Measurements from ENCODE around the gene SMARCB1. TPM values are rescaled to one million over a fixed set of nuclear protein-coding genes. Genes with fewer than 3 reads are reported as not detected.

The SMARCB1 gene
- total RNA-seq, 4 donors from 2014 or later: 33.7 to 61.3 (median 54.7) TPM

DNA sequence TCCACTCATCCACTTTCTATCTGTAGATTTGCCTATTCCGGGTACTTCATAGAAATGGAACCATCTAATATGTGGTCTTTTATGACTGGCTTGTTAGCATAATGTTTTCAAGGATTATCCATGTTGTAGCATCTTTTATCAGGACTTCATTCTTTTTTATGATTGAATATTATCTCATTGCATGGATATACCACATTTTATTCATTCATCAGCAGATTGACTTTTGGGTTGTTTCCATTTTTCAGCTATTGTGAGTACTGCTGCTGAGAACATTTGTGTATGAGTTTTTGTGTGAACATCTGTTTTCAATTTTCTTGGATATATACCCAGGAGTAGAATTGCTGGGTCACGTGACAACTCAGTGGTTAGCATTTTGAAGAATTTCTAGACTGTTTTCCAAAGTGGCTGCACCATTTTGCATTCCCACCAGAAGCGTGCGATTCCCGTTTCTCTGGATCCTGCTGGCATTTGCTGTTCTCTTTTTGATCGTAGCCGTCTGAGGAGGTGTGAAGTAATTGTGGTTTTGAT is 43.1 kb downstream of the SMARCB1 start:
- peaks cover 0 to 45% (median 16%) of the 10 kb centered on the region in 4 donors for H3K36me3 ChIP-seq
- intact Hi-C loops (cut with DNase I; ENCODE audit: low total_unique reads): no loop called here
- no peak for DNase-seq
- TF ChIP-seq, protein P1, sequence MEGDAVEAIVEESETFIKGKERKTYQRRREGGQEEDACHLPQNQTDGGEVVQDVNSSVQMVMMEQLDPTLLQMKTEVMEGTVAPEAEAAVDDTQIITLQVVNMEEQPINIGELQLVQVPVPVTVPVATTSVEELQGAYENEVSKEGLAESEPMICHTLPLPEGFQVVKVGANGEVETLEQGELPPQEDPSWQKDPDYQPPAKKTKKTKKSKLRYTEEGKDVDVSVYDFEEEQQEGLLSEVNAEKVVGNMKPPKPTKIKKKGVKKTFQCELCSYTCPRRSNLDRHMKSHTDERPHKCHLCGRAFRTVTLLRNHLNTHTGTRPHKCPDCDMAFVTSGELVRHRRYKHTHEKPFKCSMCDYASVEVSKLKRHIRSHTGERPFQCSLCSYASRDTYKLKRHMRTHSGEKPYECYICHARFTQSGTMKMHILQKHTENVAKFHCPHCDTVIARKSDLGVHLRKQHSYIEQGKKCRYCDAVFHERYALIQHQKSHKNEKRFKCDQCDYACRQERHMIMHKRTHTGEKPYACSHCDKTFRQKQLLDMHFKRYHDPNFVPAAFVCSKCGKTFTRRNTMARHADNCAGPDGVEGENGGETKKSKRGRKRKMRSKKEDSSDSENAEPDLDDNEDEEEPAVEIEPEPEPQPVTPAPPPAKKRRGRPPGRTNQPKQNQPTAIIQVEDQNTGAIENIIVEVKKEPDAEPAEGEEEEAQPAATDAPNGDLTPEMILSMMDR (IDR thresholded peaks at IDR 0.05): no peak
- no peak for TF ChIP-seq POLR2AphosphoS5 (IDR thresholded peaks at IDR 0.05)
- TF ChIP-seq EP300 (IDR thresholded peaks at IDR 0.05; ENCODE audit: low read depth): no peak
- no peak for TF ChIP-seq POLR2A (IDR thresholded peaks at IDR 0.05)
- H3K9me3 ChIP-seq: no peaks in the 10 kb centered on the region
- WGBS, 2 donors (ENCODE audit: low coverage in 1 of 2): 75 to 76% methylated on average over 3 to 7 of the region's 7 CpGs
- in situ Hi-C loops (cut with MboI; ENCODE audit: low pct_ligation_motif_present in 1 of 4, low pct_unique_long_range_greater_than_20kb in 1 of 4, low sequenced_read_pairs in 3 of 4): loop anchor here in 1 of 4 donors (25.0 kb wide), 1 partner anchor 293 kb away; no protein-coding TSS in a partner anchor
- H3K27me3 ChIP-seq: no peaks in the 10 kb centered on the region
- H3K4me1 ChIP-seq: no peaks in the 10 kb centered on the region
- H3K27ac ChIP-seq: no peak overlapping the region
- H3K4me3 ChIP-seq: no peak overlapping the region

DNA sequence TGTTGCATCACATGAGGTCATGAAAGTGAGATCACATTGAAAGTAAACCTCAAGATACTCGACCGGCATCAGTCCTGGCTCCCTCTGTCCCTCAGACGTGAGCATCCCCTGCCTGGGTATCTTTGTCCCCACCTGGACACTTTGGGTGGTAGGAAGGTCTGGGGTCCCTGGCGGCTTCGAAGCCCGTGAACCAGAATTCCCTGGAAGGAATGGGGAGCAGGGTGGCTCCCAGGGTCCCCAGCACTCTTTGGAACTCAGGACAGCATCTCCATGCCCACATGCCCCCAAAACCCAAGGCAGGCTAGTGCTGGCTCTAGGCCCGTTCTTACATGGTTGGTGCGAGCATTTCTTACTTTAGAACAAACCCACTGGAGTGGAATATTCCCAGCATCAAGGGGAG is 44.5 kb downstream of the SMARCB1 start:
- DNase-seq: no peak
- peaks cover 0 to 34% (median 12%) of the 10 kb centered on the region in 4 donors for H3K36me3 ChIP-seq

DNA sequence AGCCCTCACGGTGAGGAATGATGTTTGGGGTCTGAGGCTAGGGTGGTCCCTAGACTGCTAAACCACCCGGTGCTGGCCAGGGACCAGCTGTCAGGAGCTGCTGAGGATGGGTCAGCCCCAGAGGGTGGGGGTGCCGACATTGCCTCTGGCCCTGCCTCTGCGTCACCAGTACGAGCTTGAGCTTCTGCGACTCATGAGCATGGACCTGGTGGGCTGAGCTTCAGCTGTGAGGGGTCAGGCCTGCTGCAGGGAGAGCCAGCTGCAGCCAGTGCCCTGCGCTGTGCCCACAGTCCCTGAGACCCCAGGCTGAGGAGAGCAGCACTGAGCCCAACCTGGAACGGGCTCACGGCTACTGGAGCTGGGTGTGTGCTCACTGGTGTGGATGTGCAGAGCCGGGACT is 45.0 kb downstream of the SMARCB1 start:
- TF ChIP-seq, protein P1 (IDR thresholded peaks at IDR 0.05): no peak
- no peak for TF ChIP-seq POLR2A (IDR thresholded peaks at IDR 0.05)
- TF ChIP-seq EP300 (IDR thresholded peaks at IDR 0.05; ENCODE audit: low read depth): no peak
- TF ChIP-seq POLR2AphosphoS5 (IDR thresholded peaks at IDR 0.05): no peak
- Histone ChIP-seq H3K9me3 (no peaks in the 10 kb centered on the region), H3K36me3 (peaks cover 0 to 30% (median 9%) of the 10 kb centered on the region in 4 donors), H3K4me1 (no peaks in the 10 kb centered on the region), H3K4me3 (no peak overlapping the region), H3K27me3 (no peaks in the 10 kb centered on the region), H3K27ac (no peak overlapping the region)
- intact Hi-C loops (cut with DNase I; ENCODE audit: low total_unique reads) (no loop called here), in situ Hi-C loops (cut with MboI; ENCODE audit: low pct_ligation_motif_present in 1 of 4, low pct_unique_long_range_greater_than_20kb in 1 of 4, low sequenced_read_pairs in 3 of 4) (loop anchor here in 1 of 4 donors (25.0 kb wide), 1 partner anchor 294 kb away; no protein-coding TSS in a partner anchor)
- no peak for DNase-seq
- 90% methylated on average over 10 of the region's 10 CpGs; no CpG with 5 or more reads in 1 of the 2 donors for WGBS, 2 donors (ENCODE audit: low coverage in 1 of 2)

More for the DNA sequence above, 44.5 kb downstream of the SMARCB1 start:
- in situ Hi-C loops (cut with MboI; ENCODE audit: low pct_ligation_motif_present in 1 of 4, low pct_unique_long_range_greater_than_20kb in 1 of 4, low sequenced_read_pairs in 3 of 4) (loop anchor here in 1 of 4 donors (25.0 kb wide), 1 partner anchor 294 kb away; no protein-coding TSS in a partner anchor), intact Hi-C loops (cut with DNase I; ENCODE audit: low total_unique reads) (no loop called here)
- WGBS, 2 donors (ENCODE audit: low coverage in 1 of 2): 85% methylated on average over 5 of the region's 8 CpGs; no CpG with 5 or more reads in 1 of the 2 donors
- H3K4me1 ChIP-seq: no peaks in the 10 kb centered on the region
- no peaks in the 10 kb centered on the region for H3K27me3 ChIP-seq
- H3K4me3 ChIP-seq: no peak overlapping the region
- TF ChIP-seq, protein P1 (IDR thresholded peaks at IDR 0.05): no peak
- TF ChIP-seq POLR2A (IDR thresholded peaks at IDR 0.05): no peak
- no peak for TF ChIP-seq EP300 (IDR thresholded peaks at IDR 0.05; ENCODE audit: low read depth)
- TF ChIP-seq POLR2AphosphoS5 (IDR thresholded peaks at IDR 0.05): no peak
- no peaks in the 10 kb centered on the region for H3K9me3 ChIP-seq
- no peak overlapping the region for H3K27ac ChIP-seq

DNA sequence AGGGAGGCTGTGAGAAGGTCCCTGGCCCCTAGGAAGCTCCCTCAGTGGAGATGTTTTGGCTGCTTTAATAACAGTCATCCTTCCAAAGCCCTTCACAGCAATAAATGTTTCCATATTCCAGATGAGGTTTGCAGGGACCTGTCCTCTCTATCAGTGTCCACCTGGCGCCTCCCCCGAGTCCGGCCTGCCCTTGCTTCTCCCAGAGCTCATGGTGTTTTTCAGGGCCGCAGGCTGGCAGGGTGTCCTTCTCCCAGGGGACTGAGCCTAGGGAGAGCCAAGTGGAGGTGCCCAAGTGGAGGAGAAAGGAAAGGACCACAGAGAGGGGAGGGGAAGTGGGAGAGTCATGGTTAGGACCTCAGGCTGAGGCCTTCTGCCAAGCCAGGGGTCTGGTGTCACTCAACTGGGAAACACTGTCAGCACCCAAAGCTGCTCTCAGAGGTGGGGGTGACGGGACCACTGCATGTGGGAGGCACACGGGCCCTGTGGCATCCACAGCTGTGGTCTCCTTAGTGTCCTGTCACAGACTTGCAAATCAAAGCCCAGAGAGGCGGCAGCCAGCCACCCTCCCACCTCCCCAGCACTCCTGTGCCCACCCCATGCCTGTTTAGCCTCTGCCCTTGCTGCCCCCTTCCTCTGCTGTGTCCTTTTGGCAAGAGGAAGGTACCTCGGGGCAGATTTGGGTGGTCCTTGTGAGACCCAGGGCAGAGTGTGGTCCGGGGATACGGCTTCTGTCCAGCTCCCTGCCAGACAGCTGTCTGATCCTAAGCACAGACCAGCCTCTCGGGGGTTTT is 45.7 kb downstream of the SMARCB1 start:
- Histone ChIP-seq H3K9me3 (no peaks in the 10 kb centered on the region), H3K27me3 (no peaks in the 10 kb centered on the region), H3K4me1 (no peaks in the 10 kb centered on the region), H3K36me3 (peaks cover 0 to 23% (median 6%) of the 10 kb centered on the region in 4 donors), H3K4me3 (no peak overlapping the region), H3K27ac (no peak overlapping the region)
- no peak for DNase-seq
- intact Hi-C loops (cut with DNase I; ENCODE audit: low total_unique reads): no loop called here
- 60 to 89% methylated on average over 3 to 11 of the region's 11 CpGs for WGBS, 2 donors (ENCODE audit: low coverage in 1 of 2)
- no peak for TF ChIP-seq POLR2AphosphoS5 (IDR thresholded peaks at IDR 0.05)
- TF ChIP-seq POLR2A (IDR thresholded peaks at IDR 0.05): no peak
- TF ChIP-seq, protein P1 (IDR thresholded peaks at IDR 0.05): no peak
- TF ChIP-seq EP300 (IDR thresholded peaks at IDR 0.05; ENCODE audit: low read depth): no peak
- in situ Hi-C loops (cut with MboI; ENCODE audit: low pct_ligation_motif_present in 1 of 4, low pct_unique_long_range_greater_than_20kb in 1 of 4, low sequenced_read_pairs in 3 of 4): loop anchor here in 1 of 4 donors (25.0 kb wide), 1 partner anchor 295 kb away; no protein-coding TSS in a partner anchor

All from transverse colon (tissue), 4 donors.